PC-3 (cell line): ENCODE data around the gene IRGQ. TPM values are rescaled to one million over a fixed set of nuclear protein-coding genes. Genes with fewer than 3 reads are reported as not detected.

Experiments
- ATAC-seq: fragments of 200-7000 bp; cut with Tn5 transposase; 2 replicates; pipeline ENCODE4 v1.9.1; 2020; ENCODE audit warnings: mild to moderate bottlenecking, moderate library complexity
- BruUV-seq: library from RNA; stranded (reverse); fragments of 400-500 nt; replicated peaks from 2 replicates; lab custom pipeline; 2021; lab: Mats Ljungman, UMichigan
- CTCF ChIA-PET: fragments of 300-600 bp; sonication (Branson Sonifier 250); formaldehyde crosslinking; loops from one replicate; lab custom pipeline; 2022; ENCODE audit warnings: antibody characterized with exemption; lab: Charles Lee
- POLR2A ChIA-PET: fragments of 300-600 bp; sonication (Branson Sonifier 250); formaldehyde crosslinking; loops from one replicate; lab custom pipeline; 2022; ENCODE audit warnings: antibody characterized with exemption; ENCODE audit not compliant: unreplicated experiment; lab: Charles Lee
- DNase-seq: peaks from one replicate; pipeline ENCODE4 v3.0.0-alpha.2; 2015
- H2AFZ ChIP-seq: fragments of 300-600 bp; sonication (generic); 2 replicates; pipeline ENCODE4 v1.6.0; 2016; ENCODE audit warnings: antibody characterized with exemption, low read length
- H3F3A ChIP-seq: fragments of 300-600 bp; sonication (generic); one replicate; pipeline ENCODE4 v1.6.0; 2017; ENCODE audit warnings: antibody characterized with exemption, low read length, control low read depth, mild to moderate bottlenecking; ENCODE audit not compliant: unreplicated experiment
- H3K27ac ChIP-seq: fragments of 300-600 bp; sonication (generic); 2 replicates; pipeline ENCODE4 v1.5.1; 2016; ENCODE audit warnings: mild to moderate bottlenecking, low read length
- H3K27me3 ChIP-seq: fragments of 300-600 bp; sonication (generic); 2 replicates; pipeline ENCODE4 v1.6.1; 2016; ENCODE audit warnings: low read length, mixed read lengths
- H3K36me3 ChIP-seq: fragments of 300-600 bp; sonication (generic); 2 replicates; pipeline ENCODE4 v1.6.1; 2016; ENCODE audit warnings: low read depth, mixed run types, low read length, mixed read lengths
- H3K4me1 ChIP-seq: fragments of 300-600 bp; sonication (generic); 2 replicates; pipeline ENCODE4 v1.5.1; 2016; ENCODE audit warnings: low read length; ENCODE audit not compliant: insufficient read depth
- H3K4me2 ChIP-seq: fragments of 300-600 bp; sonication (generic); 2 replicates; pipeline ENCODE4 v1.6.0; 2016; ENCODE audit warnings: low read length
- H3K4me3 ChIP-seq: fragments of 300-600 bp; sonication (generic); 2 replicates; pipeline ENCODE4 v1.5.1; 2016; ENCODE audit warnings: mild to moderate bottlenecking, low read length, mixed read lengths
- H3K79me2 ChIP-seq: fragments of 300-600 bp; sonication (generic); 2 replicates; pipeline ENCODE4 v1.6.1; 2017; ENCODE audit warnings: low read length, mixed read lengths
- H3K9ac ChIP-seq: fragments of 300-600 bp; sonication (generic); 2 replicates; pipeline ENCODE4 v1.6.0; 2016; ENCODE audit warnings: mild to moderate bottlenecking, low read length
- H3K9me2 ChIP-seq: fragments of 300-600 bp; sonication (generic); replicated peaks from 2 replicates; pipeline ENCODE4 v1.6.1; 2016; ENCODE audit warnings: mixed run types, low read length, mixed read lengths
- H3K9me3 ChIP-seq: fragments of 300-600 bp; sonication (generic); 2 replicates; pipeline ENCODE4 v1.6.1; 2016; ENCODE audit warnings: low read length, mixed read lengths
- H4K20me1 ChIP-seq: fragments of 300-600 bp; sonication (generic); 2 replicates; pipeline ENCODE4 v1.6.1; 2016; ENCODE audit warnings: low read length, mixed read lengths
- CTCF ChIP-seq: fragments of 300-600 bp; sonication (generic); conservative IDR thresholded peaks from 2 replicates; pipeline ENCODE4 v1.5.1; 2017; ENCODE audit warnings: antibody characterized with exemption, low read depth, mild to moderate bottlenecking, low read length
- EZH2 ChIP-seq: fragments of 300-600 bp; sonication (generic); IDR thresholded peaks from one replicate; pipeline ENCODE4 v1.6.1; 2017; ENCODE audit warnings: antibody characterized with exemption, mild to moderate bottlenecking, low read length; ENCODE audit not compliant: unreplicated experiment
- EZH2phosphoT487 ChIP-seq: fragments of 300-600 bp; sonication (generic); IDR thresholded peaks from 2 replicates; pipeline ENCODE4 v1.6.1; 2018; ENCODE audit warnings: mild to moderate bottlenecking, antibody characterized with exemption, low read length, borderline replicate concordance
- intact Hi-C: fragments of 100-400 bp; cut with micrococcal nuclease; formaldehyde crosslinking; loops from 2 replicates; pipeline ENCODE4 v1.9.0; 2023
- total RNA-seq: library from RNA; depleted of rRNA; stranded (reverse); fragments of >200 nt; gene quantifications from 2 replicates; pipeline ENCODE4 v1.2.3, GENCODE V29; 2014

The IRGQ gene
- total RNA-seq, 1 experiment from 2014 or later = 12.5 TPM

- DNase-seq (peak; percentile 70), ATAC-seq (peak; percentile 34)
- Histone ChIP-seq H3K4me3 (peak overlapping the region; percentile 78), H3K9me2 (no peaks in the 10 kb centered on the region), H3K4me1 (peaks cover 14% of the 10 kb centered on the region), H2AFZ (peak overlapping the region; percentile 88), H3F3A (no peaks in the 10 kb centered on the region), H3K79me2 (peaks cover 47% of the 10 kb centered on the region), H3K9me3 (no peaks in the 10 kb centered on the region), H4K20me1 (no peaks in the 10 kb centered on the region), H3K27me3 (no peaks in the 10 kb centered on the region), H3K9ac (peak overlapping the region; percentile 81), H3K36me3 (no peaks in the 10 kb centered on the region; the same call in 1 of the 2 replicates), H3K27ac (peak overlapping the region; percentile 10; the same call in 1 of the 2 replicates), H3K4me2 (peak overlapping the region; percentile 93)
- ChIA-PET POLR2A (interaction anchor here (1.1 kb wide), 1 partner anchor 73 kb away, joined by 6 read pairs; no protein-coding TSS in a partner anchor), CTCF (interaction anchor here (0.5 to 1.0 kb wide), 4 partner anchors 40 to 148 kb away, joined by 3 to 8 read pairs (median 4); partner anchors contain the start of gene ZNF575)
- intact Hi-C loops = loop anchor here (2.0 kb wide), 1 partner anchor 60 kb away; no protein-coding TSS in a partner anchor
- BruUV-seq = no TSS peak
- TF ChIP-seq EZH2phosphoT487 (no peak), CTCF (peak; percentile 72), EZH2 (no peak)
Observed at GRCh38 chr19:43594710-43595604, 977 bp downstream of the IRGQ start.

- H3K9me2 ChIP-seq = no peaks in the 10 kb centered on the region
- TF ChIP-seq EZH2phosphoT487 = no peak
- TF ChIP-seq EZH2 = no peak
- TF ChIP-seq CTCF = no peak
- H3F3A ChIP-seq = no peaks in the 10 kb centered on the region
- DNase-seq (no peak), ATAC-seq (no peak)
- ChIA-PET POLR2A (no interaction called here), CTCF (interaction anchor here (0.7 to 1.0 kb wide), 2 partner anchors 39 to 147 kb away, joined by 3 to 8 read pairs; no protein-coding TSS in a partner anchor)
- H3K4me1 ChIP-seq = peaks cover 14% of the 10 kb centered on the region
- H3K27me3 ChIP-seq = no peaks in the 10 kb centered on the region
- intact Hi-C loops = loop anchor here (2.0 kb wide), 1 partner anchor 59 kb away; no protein-coding TSS in a partner anchor
- no peak overlapping the region for H2AFZ ChIP-seq
- peak overlapping the region; percentile 78 for H3K4me3 ChIP-seq
- no peaks in the 10 kb centered on the region for H3K9me3 ChIP-seq
- no TSS peak for BruUV-seq
- H3K36me3 ChIP-seq = no peaks in the 10 kb centered on the region
- H3K9ac ChIP-seq = no peak overlapping the region; the same call in 1 of the 2 replicates
- H4K20me1 ChIP-seq = no peaks in the 10 kb centered on the region
- peaks cover 46% of the 10 kb centered on the region for H3K79me2 ChIP-seq
- H3K27ac ChIP-seq = no peak overlapping the region
- peak overlapping the region; percentile 93 for H3K4me2 ChIP-seq
Observed at GRCh38 chr19:43594081-43594697, 1.7 kb downstream of the IRGQ start.
